SK-N-SH treated with all-trans-retinoic acid at 6 μM for 48 hours (cell line): ENCODE results near the gene SEH1L.

ENCODE experiments used
- ATAC-seq: fragments of 200-7000 bp; cut with Tn5 transposase; 3 replicates; pipeline ENCODE4 v1.9.1; 2020; ENCODE audit warnings: mild to moderate bottlenecking, moderate library complexity
- ARNTL ChIP-seq: fragments of 450-650 bp; formaldehyde crosslinking; IDR thresholded peaks from 2 replicates; pipeline ENCODE4 v1.5.0; 2020; ENCODE audit warnings: low read depth, mild to moderate bottlenecking, moderate library complexity, borderline replicate concordance
- ESRRG ChIP-seq: fragments of 250-450 bp; sonication (Bioruptor Pico); IDR thresholded peaks from 2 replicates; pipeline ENCODE4 v1.6.1; 2021; ENCODE audit warnings: mild to moderate bottlenecking
- ISL1 ChIP-seq: fragments of 250-450 bp; sonication (Bioruptor Pico); IDR thresholded peaks from 2 replicates; pipeline ENCODE4 v2.1.2; 2022; ENCODE audit warnings: mild to moderate bottlenecking, moderate library complexity
- OSR1 ChIP-seq: fragments of 250-450 bp; sonication (Bioruptor Pico); IDR thresholded peaks from 2 replicates; pipeline ENCODE4 v1.8.0; 2022; ENCODE audit warnings: moderate library complexity, mild to moderate bottlenecking, inconsistent platforms
- PPARA ChIP-seq: fragments of 250-450 bp; sonication (Bioruptor Pico); IDR thresholded peaks from 2 replicates; pipeline ENCODE4 v1.5.0; 2020; ENCODE audit warnings: mild to moderate bottlenecking, borderline replicate concordance
- RARB ChIP-seq: fragments of 250-450 bp; sonication (Bioruptor Pico); IDR thresholded peaks from 2 replicates; pipeline ENCODE4 v1.8.0; 2021; ENCODE audit warnings: mild to moderate bottlenecking, moderate library complexity
- SNAI2 ChIP-seq: fragments of 250-450 bp; sonication (Bioruptor Pico); IDR thresholded peaks from 2 replicates; pipeline ENCODE4 v1.5.0; 2020; ENCODE audit warnings: mild to moderate bottlenecking, moderate library complexity
- ZFP3 ChIP-seq: fragments of 250-450 bp; sonication (Bioruptor Pico); IDR thresholded peaks from 2 replicates; pipeline ENCODE4 v1.5.0; 2020; ENCODE audit warnings: mild to moderate bottlenecking, moderate library complexity
- ZFP30 ChIP-seq: fragments of 450-650 bp; formaldehyde crosslinking; IDR thresholded peaks from 2 replicates; pipeline ENCODE4 v1.5.0; 2022; ENCODE audit warnings: mild to moderate bottlenecking, moderate library complexity
- ZNF565 ChIP-seq: fragments of 450-650 bp; formaldehyde crosslinking; conservative IDR thresholded peaks from 2 replicates; pipeline ENCODE4 v1.5.0; 2020; ENCODE audit warnings: low read depth, mild to moderate bottlenecking, moderate library complexity
- ZNF8 ChIP-seq: fragments of 450-650 bp; formaldehyde crosslinking; IDR thresholded peaks from 2 replicates; pipeline ENCODE4 v1.5.0; 2020; ENCODE audit warnings: mild to moderate bottlenecking, moderate library complexity
- TF ChIP-seq, protein P1 (sequence below): fragments of 250-450 bp; sonication (Bioruptor Pico); IDR thresholded peaks from 2 replicates; pipeline ENCODE4 v1.5.0; 2020; ENCODE audit warnings: mild to moderate bottlenecking, moderate library complexity
- TF ChIP-seq, protein P2 (sequence below): fragments of 250-450 bp; sonication (Bioruptor Pico); IDR thresholded peaks from 2 replicates; pipeline ENCODE4 v1.8.0; 2020; ENCODE audit warnings: mild to moderate bottlenecking, moderate library complexity, borderline replicate concordance
- TF ChIP-seq, protein P3 (sequence below): fragments of 250-450 bp; sonication (Bioruptor Pico); IDR thresholded peaks from 2 replicates; pipeline ENCODE4 v1.5.1; 2021; ENCODE audit warnings: mild to moderate bottlenecking, moderate library complexity
- TF ChIP-seq, protein P4 (sequence below): fragments of 250-450 bp; sonication (Bioruptor Pico); IDR thresholded peaks from 2 replicates; pipeline ENCODE4 v1.8.0; 2021; ENCODE audit warnings: low read depth, mild to moderate bottlenecking, moderate library complexity, borderline replicate concordance
- TF ChIP-seq, protein P5 (sequence below): fragments of 250-450 bp; sonication (Bioruptor Pico); IDR thresholded peaks from 2 replicates; pipeline ENCODE4 v1.5.1; 2020; ENCODE audit warnings: low read depth, mild to moderate bottlenecking, moderate library complexity

The SEH1L gene

DNA sequence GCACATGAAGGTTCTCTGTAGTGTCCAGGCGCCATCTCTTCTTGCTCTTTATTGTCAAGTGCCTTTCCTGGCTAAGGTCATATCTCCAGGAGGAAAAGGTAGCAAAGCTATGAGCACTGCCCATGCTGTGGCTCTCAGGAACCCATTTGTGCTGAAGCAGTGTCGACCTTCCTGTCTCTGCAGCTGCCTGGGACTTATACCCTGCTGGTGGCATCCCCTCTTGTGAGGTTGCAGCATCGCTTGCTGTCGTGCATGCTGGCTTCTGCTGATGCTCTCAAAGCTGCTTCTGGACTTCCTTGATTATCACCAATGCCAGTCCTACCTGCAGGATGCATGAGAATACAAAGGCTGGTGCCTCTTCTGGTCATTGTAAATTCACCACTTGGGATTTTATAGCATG is 41.7 kb upstream of the SEH1L start:
- ATAC-seq, result no peak
- TF ChIP-seq ISL1 (CRISPR knock-in tag) (no peak), RARB (CRISPR knock-in tag) (no peak), PPARA (CRISPR knock-in tag) (no peak)
- TF ChIP-seq, protein P1, sequence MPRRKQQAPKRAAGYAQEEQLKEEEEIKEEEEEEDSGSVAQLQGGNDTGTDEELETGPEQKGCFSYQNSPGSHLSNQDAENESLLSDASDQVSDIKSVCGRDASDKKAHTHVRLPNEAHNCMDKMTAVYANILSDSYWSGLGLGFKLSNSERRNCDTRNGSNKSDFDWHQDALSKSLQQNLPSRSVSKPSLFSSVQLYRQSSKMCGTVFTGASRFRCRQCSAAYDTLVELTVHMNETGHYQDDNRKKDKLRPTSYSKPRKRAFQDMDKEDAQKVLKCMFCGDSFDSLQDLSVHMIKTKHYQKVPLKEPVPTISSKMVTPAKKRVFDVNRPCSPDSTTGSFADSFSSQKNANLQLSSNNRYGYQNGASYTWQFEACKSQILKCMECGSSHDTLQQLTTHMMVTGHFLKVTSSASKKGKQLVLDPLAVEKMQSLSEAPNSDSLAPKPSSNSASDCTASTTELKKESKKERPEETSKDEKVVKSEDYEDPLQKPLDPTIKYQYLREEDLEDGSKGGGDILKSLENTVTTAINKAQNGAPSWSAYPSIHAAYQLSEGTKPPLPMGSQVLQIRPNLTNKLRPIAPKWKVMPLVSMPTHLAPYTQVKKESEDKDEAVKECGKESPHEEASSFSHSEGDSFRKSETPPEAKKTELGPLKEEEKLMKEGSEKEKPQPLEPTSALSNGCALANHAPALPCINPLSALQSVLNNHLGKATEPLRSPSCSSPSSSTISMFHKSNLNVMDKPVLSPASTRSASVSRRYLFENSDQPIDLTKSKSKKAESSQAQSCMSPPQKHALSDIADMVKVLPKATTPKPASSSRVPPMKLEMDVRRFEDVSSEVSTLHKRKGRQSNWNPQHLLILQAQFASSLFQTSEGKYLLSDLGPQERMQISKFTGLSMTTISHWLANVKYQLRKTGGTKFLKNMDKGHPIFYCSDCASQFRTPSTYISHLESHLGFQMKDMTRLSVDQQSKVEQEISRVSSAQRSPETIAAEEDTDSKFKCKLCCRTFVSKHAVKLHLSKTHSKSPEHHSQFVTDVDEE (CRISPR knock-in tag), result no peak
- TF ChIP-seq, protein P2, sequence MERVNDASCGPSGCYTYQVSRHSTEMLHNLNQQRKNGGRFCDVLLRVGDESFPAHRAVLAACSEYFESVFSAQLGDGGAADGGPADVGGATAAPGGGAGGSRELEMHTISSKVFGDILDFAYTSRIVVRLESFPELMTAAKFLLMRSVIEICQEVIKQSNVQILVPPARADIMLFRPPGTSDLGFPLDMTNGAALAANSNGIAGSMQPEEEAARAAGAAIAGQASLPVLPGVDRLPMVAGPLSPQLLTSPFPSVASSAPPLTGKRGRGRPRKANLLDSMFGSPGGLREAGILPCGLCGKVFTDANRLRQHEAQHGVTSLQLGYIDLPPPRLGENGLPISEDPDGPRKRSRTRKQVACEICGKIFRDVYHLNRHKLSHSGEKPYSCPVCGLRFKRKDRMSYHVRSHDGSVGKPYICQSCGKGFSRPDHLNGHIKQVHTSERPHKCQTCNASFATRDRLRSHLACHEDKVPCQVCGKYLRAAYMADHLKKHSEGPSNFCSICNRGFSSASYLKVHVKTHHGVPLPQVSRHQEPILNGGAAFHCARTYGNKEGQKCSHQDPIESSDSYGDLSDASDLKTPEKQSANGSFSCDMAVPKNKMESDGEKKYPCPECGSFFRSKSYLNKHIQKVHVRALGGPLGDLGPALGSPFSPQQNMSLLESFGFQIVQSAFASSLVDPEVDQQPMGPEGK, result no peak

DNA sequence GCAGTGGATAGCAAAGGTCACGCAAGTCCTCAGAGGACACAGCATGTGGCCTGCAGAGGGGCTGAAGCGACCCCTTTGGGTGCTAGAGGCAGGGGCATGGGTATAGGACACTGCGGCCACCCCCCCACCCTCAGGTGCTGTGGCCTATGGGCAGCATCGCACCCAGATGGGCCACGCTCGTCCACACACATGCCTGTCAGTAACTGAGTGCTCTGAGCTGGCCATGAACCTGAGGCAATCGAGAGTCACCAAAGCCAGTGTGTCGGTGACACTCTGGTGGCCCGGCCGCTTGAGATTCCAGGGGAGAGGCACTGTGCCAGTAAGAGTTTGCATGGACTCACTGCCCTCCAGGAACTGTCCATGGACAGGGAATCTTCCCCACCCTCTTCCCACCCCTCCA is 41.0 kb upstream of the SEH1L start:
- no peak for ATAC-seq
- TF ChIP-seq ARNTL (CRISPR knock-in tag) (no peak), ZNF565 (CRISPR knock-in tag) (no peak), SNAI2 (no peak), ESRRG (CRISPR knock-in tag) (no peak), OSR1 (CRISPR knock-in tag) (no peak)
- TF ChIP-seq, protein P3, sequence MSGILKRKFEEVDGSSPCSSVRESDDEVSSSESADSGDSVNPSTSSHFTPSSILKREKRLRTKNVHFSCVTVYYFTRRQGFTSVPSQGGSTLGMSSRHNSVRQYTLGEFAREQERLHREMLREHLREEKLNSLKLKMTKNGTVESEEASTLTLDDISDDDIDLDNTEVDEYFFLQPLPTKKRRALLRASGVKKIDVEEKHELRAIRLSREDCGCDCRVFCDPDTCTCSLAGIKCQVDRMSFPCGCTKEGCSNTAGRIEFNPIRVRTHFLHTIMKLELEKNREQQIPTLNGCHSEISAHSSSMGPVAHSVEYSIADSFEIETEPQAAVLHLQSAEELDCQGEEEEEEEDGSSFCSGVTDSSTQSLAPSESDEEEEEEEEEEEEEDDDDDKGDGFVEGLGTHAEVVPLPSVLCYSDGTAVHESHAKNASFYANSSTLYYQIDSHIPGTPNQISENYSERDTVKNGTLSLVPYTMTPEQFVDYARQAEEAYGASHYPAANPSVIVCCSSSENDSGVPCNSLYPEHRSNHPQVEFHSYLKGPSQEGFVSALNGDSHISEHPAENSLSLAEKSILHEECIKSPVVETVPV (CRISPR knock-in tag), result no peak

DNA sequence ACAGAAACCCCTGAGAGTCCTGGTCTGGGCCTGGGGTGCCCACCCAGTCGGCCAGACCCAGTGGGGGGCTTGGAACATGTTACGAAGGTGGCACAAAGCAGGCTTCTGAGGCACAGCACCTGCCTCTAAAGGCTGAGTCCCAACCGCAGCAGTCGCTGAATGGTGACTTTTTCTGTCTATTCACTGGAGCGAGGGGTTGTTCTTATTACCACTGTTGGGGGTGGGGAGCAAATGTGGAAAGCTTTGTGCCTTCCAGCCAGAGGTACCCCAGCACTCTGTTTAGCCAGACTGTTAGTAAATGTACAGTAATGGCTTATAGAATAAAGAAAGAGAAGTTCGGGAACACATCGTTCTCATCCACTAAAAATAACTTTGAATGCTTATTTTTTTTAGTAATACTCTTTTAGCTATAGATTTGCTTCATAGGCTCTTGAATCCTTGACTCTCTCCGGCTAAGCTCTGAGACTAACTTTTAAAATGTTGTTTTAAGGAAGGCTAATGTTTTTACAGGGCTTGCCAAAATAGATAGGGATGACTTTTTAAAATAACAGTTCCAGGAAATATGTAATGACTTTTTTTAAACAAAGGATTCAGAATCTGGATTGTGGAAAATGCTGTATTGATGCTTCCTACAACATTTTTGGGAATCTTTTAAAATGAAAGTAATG is 40.4 kb upstream of the SEH1L start:
- ATAC-seq, result no peak
- TF ChIP-seq OSR1 (CRISPR knock-in tag), result no peak
- TF ChIP-seq, protein P4, sequence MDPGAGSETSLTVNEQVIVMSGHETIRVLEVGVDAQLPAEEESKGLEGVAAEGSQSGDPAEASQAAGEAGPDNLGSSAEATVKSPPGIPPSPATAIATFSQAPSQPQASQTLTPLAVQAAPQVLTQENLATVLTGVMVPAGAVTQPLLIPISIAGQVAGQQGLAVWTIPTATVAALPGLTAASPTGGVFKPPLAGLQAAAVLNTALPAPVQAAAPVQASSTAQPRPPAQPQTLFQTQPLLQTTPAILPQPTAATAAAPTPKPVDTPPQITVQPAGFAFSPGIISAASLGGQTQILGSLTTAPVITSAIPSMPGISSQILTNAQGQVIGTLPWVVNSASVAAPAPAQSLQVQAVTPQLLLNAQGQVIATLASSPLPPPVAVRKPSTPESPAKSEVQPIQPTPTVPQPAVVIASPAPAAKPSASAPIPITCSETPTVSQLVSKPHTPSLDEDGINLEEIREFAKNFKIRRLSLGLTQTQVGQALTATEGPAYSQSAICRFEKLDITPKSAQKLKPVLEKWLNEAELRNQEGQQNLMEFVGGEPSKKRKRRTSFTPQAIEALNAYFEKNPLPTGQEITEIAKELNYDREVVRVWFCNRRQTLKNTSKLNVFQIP (CRISPR knock-in tag), result no peak
- TF ChIP-seq ARNTL (CRISPR knock-in tag), result no peak
- TF ChIP-seq, protein P5, sequence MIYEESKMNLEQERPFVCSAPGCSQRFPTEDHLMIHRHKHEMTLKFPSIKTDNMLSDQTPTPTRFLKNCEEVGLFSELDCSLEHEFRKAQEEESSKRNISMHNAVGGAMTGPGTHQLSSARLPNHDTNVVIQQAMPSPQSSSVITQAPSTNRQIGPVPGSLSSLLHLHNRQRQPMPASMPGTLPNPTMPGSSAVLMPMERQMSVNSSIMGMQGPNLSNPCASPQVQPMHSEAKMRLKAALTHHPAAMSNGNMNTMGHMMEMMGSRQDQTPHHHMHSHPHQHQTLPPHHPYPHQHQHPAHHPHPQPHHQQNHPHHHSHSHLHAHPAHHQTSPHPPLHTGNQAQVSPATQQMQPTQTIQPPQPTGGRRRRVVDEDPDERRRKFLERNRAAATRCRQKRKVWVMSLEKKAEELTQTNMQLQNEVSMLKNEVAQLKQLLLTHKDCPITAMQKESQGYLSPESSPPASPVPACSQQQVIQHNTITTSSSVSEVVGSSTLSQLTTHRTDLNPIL (CRISPR knock-in tag), result no peak
- TF ChIP-seq PPARA (CRISPR knock-in tag), result no peak
- no peak; the same call in none of the 2 replicates for TF ChIP-seq ISL1 (CRISPR knock-in tag)
- no peak for TF ChIP-seq RARB (CRISPR knock-in tag)
- TF ChIP-seq, protein P2, result no peak
- TF ChIP-seq ZFP30, result no peak
- TF ChIP-seq ZFP3 (CRISPR knock-in tag), result no peak
- TF ChIP-seq ZNF8 (CRISPR knock-in tag), result no peak
